ENCODE data around the gene ZNF584.
A peak's percentile ranks its signal among the peaks of the same experiment; 100 is the strongest.
"Not testable (repeated sequence)": the region's sequence is repeated elsewhere in the genome, so short reads cannot be mapped to it uniquely, and the experiment has no call there.

Gene ZNF584

GRCh38 chr19:58408152-58409009, at the start of gene ZNF584:
TSS of gene ZNF584 (plus strand) at chr19:58408649. CDS start at chr19:58409148, 499 bp downstream.
- DNase-seq (ENCODE audit: extremely low read depth in 1 of 2, low read depth in 1 of 2), result peak; percentile 93 to 95

DNA sequence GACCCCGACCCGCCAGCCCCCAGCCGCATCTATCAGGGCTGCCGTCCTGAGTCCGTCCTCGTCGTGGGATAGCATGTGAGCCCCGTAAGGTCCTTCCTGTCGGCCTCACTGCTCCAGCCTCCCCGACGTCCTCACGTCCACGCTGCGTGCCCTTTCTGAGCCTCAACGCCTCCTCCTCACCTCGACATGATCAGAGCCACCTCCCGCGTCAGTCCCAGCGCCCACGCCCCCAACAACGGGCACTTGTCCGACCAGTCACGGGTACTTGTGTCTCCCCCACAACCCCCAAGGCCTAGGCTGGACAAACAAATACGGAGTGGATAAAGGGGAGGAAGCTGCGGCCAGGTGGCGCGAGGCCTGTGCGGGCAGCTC, 46.6 kb upstream of the ZNF584 start:
- DNase-seq (ENCODE audit: extremely low read depth in 1 of 2, low read depth in 1 of 2), result peak in 1 of 2 donors; percentile 47

GRCh38 chr19:58362272-58362994, 46.0 kb upstream of the ZNF584 start, which contains the start of gene ZNF497:
TSS of gene ZNF497 (minus strand) at chr19:58362751. CDS start at chr19:58357635, 5,116 bp downstream.
- peak; percentile 95 to 98 for DNase-seq (ENCODE audit: extremely low read depth in 1 of 2, low read depth in 1 of 2)

DNA sequence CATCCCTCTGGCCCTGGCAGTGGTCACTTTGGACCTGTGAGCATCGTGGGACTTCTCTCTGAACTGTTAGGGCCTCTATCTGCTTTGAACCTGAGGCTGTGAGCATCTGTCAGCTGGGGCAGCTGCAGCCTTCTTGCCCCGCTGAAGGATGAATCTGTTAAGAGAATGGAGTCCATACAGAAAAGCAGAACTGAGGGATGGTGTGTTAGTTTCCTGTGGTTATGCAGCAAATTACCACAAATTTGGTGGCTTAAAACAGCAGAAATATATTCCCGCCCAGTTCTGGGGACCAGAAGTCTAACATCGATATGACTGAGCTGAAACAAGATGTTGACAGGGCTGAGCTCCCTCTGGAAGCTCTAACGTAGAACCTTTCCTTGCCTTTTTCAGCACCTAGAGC, 44.3 kb upstream of the ZNF584 start:
- DNase-seq (ENCODE audit: extremely low read depth in 1 of 2, low read depth in 1 of 2), result no peak

GRCh38 chr19:58366585-58367430, 41.6 kb upstream of the ZNF584 start:
- DNase-seq (ENCODE audit: extremely low read depth in 1 of 2, low read depth in 1 of 2), result no peak

- DNase-seq (ENCODE audit: extremely low read depth in 1 of 2, low read depth in 1 of 2), result no peak
Measured at GRCh38 chr19:58367698-58368454, 40.6 kb upstream of the ZNF584 start.

DNA sequence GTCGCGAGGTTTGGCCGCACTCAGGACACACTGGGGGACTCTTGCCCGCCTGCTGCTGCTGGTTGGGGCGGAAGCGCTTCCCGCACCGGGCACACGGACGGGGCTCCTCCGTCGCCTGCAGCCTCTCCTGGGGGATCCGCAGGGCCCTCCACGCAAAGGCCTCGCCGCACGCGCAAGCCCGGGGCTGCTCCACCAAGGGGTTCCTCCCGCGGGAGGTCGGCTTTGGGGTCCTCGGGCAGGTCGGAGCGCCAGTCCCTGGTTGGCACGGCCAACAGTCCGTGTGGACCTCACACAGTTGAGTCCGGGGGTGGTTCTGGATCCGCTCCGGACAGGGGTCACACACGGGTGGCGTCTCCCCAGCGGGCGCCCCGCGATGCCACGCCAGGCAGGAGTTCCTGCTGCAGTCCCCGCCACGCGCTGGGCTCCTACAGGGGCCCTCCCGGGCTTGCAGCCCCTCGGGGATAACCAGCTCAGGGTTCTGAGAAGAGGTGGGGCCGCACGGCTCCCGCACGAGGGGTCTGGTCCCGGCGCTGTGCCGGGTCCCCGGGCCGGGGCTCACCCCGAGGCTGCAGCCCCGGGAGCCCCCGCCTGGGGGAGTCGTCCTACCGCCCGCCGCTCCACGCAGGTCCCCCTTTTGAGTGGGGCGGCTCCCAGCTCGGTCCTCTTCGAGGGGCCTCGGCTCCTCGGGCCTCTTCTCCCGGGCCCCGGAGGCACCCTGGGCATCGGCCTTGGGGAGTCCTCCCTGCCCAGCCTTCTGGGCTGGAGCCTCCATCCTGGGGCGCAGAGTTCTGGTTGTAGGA, 39.7 kb upstream of the ZNF584 start:
- no peak for DNase-seq (ENCODE audit: extremely low read depth in 1 of 2, low read depth in 1 of 2)

DNA sequence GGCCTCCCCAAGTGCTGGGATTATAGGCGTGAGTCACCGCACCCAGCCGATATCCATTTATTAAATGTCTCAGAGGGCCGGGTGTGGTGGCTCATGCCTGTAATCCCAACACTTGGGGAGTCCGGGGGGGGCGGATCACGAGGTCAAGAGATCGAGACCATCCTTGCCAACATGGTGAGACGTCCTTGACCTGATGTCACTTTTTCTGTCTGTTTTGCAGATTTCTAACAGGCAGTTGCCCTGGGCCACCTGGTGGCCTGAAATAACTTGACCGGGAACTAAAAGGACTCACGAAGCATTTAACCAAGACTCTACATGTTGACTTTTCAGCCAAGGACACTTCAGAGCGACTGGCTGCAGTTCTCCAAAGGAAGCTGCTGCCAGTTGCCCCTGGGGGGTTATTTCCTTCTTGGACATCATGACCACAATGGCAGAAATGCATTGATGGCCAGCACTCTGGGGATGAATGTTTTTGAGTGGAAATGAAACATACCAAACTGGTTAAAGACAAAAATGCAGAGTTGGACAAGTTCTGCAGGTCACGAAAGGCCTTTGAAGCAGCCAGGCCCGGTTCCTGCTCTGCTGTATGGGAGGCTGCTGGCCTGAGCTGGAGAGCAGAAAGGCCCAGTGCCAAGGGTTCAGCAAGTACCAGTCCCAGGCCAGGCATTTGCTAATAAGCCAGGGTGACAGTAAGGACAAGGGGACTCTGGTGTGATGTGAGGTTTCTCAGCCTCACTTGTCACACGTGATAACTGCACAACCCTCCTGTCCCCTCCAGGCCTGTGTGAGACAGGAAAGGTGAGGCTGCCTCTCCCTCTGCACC, 35.9 kb upstream of the ZNF584 start:
- no peak for DNase-seq (ENCODE audit: extremely low read depth in 1 of 2, low read depth in 1 of 2)

GRCh38 chr19:58374200-58374599, 34.2 kb upstream of the ZNF584 start:
- no peak for DNase-seq (ENCODE audit: extremely low read depth in 1 of 2, low read depth in 1 of 2)

DNA sequence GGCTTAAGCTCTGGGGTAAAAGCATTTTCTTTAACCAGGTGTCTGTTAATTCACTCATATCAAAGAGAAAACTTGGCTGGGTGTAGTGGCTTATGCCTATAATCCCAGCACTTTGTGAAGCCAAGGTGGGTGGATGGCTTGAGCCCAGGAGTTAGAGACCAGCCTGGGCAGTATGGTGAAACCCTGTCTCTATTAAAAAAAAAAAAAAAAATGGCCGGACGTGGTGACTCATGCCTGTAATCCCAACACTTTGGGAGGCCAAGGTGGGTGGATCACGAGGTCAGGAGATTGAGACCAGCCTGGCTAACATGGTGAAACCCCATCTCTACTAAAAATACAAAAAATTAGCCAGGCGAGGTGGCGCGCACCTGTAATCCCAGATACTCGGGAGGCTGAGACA, 31.7 kb upstream of the ZNF584 start:
- not testable (repeated sequence) for DNase-seq (ENCODE audit: extremely low read depth in 1 of 2, low read depth in 1 of 2)

DNA sequence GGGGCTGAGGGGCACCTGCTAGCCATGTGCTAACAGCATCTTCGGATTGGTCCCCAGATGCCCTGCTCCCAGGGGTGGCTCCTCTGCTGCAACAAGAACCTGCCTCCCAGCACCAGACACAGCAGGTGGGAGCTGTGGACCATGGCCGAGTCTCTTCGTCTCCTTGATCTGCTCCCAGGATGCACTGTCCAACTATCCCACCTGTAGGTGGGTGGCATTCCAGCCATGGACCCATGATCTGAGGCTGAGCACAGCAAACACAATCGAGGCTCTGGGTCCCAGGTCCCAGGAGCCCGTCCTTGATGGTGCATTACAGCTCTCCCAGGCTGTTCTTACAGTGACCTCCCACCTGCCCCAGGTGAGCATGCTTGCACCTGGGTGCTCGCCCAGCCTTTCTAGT, 29.2 kb upstream of the ZNF584 start:
- DNase-seq (ENCODE audit: extremely low read depth in 1 of 2, low read depth in 1 of 2), result no peak

DNA sequence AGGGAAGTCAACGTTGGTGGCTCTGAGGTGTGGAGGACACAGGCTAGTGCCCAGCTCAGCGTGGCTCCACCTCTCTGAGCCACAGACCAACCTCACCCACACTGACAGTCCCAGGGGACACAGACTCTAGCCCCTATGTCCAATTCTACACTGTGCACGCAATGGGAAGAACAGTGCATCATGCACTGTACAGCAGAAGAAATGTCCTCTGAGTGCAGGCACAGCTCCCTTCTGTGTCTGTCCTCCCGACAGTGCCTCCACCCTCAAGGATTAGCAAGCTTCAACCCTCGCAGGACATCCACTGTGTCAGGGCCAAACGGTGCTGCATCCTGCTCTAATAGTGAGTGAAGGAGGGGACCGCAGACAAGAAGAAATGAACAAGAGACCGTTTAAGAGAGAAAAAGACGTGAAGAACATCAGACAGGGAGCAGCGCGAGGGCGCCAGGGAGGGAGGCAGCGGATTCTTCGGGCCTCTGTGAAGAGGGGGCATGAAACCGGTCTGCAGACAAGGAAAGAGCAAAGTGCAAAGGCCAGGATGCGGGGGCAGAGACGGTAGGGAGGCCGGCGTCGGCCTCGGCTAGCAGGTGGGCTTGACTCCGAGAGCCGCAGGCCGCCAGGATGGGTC, 28.3 kb upstream of the ZNF584 start:
- no peak for DNase-seq (ENCODE audit: extremely low read depth in 1 of 2, low read depth in 1 of 2)

GRCh38 chr19:58380662-58381459, 27.6 kb upstream of the ZNF584 start, which contains the start of gene ZNF837:
TSS of gene ZNF837 (minus strand) at chr19:58381030. CDS start at chr19:58369332, 11,698 bp downstream.
- DNase-seq (ENCODE audit: extremely low read depth in 1 of 2, low read depth in 1 of 2), result peak; percentile 92 to 99

DNA sequence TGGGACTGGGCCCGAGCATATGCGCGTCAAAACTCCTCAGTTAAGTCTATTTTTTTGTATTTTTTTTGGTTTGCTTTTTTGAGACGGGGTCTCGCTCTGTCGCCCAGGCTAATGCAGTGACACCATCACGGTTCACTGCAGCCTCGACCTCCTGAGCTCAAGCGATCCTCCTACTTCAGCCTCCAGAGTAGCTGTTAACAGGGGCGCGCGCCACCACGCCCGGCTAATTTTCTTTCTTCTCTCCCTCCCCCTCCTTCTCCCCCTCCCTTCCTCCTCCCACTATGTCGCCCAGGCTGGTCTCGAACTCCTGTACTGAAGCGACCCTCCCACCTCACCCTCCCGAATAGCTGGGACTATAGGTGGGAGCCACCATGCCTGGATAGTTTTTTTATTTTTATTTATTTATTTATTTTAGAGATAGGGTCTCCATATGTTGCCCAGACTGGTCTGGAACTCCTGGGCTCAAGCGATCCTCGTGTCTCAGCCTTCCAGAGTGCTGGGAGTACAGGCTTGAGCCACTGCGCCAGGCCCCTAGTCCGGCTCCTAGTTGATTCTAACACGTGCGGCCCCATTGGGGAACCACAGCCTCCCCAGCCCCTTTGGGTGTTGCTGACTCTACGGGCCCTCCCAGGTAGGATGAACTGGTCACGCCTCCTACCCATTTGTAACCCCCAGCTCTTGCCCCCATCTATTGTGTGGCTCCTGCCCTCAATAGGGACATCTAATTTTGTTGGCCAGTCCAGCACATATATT, 26.8 kb upstream of the ZNF584 start:
- no peak for DNase-seq (ENCODE audit: extremely low read depth in 1 of 2, low read depth in 1 of 2)

DNA sequence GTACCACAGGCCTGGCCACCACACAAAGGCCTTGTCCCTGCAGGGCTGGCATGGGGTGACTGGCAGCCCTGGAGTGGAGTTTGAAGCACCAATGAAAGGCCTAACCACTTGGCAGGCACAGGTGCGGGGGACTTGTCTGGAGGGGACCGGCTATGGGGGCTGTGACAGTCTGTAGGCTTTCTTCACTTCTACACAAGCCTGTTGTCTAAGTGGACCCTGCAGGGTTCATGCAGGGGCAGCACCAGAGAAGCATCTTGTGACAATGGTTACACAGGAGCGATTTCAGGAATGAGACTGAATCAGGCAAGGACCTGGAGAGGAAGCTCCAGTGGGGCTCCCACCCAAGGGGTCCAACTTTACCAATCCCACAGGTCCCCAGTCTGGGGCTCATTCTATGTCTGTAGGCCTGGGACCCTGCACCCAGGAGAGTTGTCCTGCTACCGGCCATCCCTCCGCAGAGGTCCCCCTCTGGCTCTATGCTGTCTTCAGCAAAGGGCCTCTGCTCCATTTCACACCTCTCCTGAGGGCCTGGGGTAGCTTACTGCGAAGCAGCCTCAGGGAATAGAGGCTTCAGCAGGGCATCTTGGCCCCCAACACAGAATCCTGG, 25.3 kb upstream of the ZNF584 start:
- no peak for DNase-seq (ENCODE audit: extremely low read depth in 1 of 2, low read depth in 1 of 2)

- DNase-seq (ENCODE audit: extremely low read depth in 1 of 2, low read depth in 1 of 2), result no peak
Measured at GRCh38 chr19:58385313-58385890, 23.0 kb upstream of the ZNF584 start.
